ENCODE data around the gene ZNF580. TPM values are rescaled to one million over a fixed set of nuclear protein-coding genes. Genes with fewer than 3 reads are reported as not detected.

ZNF580 gene
- total and polyA plus RNA-seq, 9 of the 15 experiments (the other 6 are each of a cell fraction or from before 2014, with no cell fraction given), result 2.3 to 47.4 (median 6.0) TPM

DNA sequence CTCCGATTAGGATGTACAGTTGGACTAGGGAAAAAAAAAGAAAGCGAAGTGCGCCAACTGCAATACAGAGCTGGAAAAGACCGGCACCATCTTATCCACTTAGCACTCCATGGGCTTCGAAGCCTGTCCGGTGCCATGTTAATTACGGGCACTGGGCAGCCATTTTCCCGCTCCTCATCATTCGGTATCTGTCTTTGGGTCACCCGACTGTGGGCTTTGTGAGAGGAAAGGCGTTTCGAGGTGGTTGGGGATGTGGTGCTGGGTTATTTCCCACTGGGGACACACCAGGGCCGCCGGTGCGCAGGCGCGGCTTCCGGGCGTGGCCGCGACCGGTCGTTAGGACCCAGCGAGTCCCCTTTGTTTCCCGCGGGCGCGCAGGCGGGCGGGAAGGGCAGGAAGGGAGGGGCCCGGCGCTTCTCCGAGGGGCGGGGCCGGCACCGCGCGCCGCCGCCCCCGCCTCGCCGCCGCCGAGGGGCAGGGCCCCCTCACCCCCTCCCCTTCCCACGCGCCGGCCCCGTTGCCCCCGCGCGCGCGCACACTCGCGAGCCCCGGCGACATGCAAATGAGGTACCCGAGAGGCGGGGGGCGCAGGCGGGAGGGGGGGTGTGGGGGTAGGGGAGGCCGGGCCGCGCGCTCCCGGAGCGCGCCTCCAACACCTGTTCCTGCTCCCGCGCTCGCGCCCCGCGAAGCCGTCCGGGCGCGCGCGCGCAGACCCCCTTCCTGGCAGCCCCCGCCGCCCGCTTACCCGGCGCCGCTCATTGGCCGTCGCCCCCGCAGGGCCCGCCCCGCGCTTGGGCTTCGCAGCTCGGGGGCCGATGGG lies 40.8 kb upstream of the ZNF580 start, which contains the start of gene ZNF524 (continued):
- TF ChIP-seq MTF1 (CRISPR knock-in tag; IDR thresholded peaks at IDR 0.05; ENCODE audit: borderline replicate concordance) (0 out of 2 replicates have a peak, but pooled peaks have one; percentile 39), CBX1 (IDR thresholded peaks at IDR 0.05; ENCODE audit: low read depth) (peak; percentile 41; the same call in 1 of the 2 replicates), ZNF436 (CRISPR knock-in tag; IDR thresholded peaks at IDR 0.05) (no peak), FOXM1 (IDR thresholded peaks at IDR 0.05; ENCODE audit: low read depth) (peak; percentile 93), FOXM1 (CRISPR knock-in tag; IDR thresholded peaks at IDR 0.05; ENCODE audit: low read depth) (no peak), ATF1 (CRISPR knock-in tag; IDR thresholded peaks at IDR 0.05) (no peak), ATF1 (tag; IDR thresholded peaks at IDR 0.05) (0 out of 2 replicates have a peak, but pooled peaks have one; percentile 64), ZNF175 (CRISPR knock-in tag; IDR thresholded peaks at IDR 0.05; ENCODE audit: low read depth) (peak; percentile 95), CHD1 (IDR thresholded peaks at IDR 0.05; ENCODE audit: low read length) (peak; percentile 59), BDP1 (IDR thresholded peaks at IDR 0.05; ENCODE audit: insufficient read depth, insufficient read length) (no peak), ZNF12 (CRISPR knock-in tag; IDR thresholded peaks at IDR 0.05) (no peak)
- TF ChIP-seq, protein P1, sequence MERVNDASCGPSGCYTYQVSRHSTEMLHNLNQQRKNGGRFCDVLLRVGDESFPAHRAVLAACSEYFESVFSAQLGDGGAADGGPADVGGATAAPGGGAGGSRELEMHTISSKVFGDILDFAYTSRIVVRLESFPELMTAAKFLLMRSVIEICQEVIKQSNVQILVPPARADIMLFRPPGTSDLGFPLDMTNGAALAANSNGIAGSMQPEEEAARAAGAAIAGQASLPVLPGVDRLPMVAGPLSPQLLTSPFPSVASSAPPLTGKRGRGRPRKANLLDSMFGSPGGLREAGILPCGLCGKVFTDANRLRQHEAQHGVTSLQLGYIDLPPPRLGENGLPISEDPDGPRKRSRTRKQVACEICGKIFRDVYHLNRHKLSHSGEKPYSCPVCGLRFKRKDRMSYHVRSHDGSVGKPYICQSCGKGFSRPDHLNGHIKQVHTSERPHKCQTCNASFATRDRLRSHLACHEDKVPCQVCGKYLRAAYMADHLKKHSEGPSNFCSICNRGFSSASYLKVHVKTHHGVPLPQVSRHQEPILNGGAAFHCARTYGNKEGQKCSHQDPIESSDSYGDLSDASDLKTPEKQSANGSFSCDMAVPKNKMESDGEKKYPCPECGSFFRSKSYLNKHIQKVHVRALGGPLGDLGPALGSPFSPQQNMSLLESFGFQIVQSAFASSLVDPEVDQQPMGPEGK (CRISPR knock-in tag; IDR thresholded peaks at IDR 0.05; ENCODE audit: borderline replicate concordance), result no peak
- TF ChIP-seq, protein P2, sequence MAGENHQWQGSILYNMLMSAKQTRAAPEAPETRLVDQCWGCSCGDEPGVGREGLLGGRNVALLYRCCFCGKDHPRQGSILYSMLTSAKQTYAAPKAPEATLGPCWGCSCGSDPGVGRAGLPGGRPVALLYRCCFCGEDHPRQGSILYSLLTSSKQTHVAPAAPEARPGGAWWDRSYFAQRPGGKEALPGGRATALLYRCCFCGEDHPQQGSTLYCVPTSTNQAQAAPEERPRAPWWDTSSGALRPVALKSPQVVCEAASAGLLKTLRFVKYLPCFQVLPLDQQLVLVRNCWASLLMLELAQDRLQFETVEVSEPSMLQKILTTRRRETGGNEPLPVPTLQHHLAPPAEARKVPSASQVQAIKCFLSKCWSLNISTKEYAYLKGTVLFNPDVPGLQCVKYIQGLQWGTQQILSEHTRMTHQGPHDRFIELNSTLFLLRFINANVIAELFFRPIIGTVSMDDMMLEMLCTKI (IDR thresholded peaks at IDR 0.05; ENCODE audit: partially characterized antibody), result no peak
- TF ChIP-seq, protein P3, sequence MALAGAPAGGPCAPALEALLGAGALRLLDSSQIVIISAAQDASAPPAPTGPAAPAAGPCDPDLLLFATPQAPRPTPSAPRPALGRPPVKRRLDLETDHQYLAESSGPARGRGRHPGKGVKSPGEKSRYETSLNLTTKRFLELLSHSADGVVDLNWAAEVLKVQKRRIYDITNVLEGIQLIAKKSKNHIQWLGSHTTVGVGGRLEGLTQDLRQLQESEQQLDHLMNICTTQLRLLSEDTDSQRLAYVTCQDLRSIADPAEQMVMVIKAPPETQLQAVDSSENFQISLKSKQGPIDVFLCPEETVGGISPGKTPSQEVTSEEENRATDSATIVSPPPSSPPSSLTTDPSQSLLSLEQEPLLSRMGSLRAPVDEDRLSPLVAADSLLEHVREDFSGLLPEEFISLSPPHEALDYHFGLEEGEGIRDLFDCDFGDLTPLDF (CRISPR knock-in tag; IDR thresholded peaks at IDR 0.05), result peak; percentile 93
- TF ChIP-seq, protein P4, sequence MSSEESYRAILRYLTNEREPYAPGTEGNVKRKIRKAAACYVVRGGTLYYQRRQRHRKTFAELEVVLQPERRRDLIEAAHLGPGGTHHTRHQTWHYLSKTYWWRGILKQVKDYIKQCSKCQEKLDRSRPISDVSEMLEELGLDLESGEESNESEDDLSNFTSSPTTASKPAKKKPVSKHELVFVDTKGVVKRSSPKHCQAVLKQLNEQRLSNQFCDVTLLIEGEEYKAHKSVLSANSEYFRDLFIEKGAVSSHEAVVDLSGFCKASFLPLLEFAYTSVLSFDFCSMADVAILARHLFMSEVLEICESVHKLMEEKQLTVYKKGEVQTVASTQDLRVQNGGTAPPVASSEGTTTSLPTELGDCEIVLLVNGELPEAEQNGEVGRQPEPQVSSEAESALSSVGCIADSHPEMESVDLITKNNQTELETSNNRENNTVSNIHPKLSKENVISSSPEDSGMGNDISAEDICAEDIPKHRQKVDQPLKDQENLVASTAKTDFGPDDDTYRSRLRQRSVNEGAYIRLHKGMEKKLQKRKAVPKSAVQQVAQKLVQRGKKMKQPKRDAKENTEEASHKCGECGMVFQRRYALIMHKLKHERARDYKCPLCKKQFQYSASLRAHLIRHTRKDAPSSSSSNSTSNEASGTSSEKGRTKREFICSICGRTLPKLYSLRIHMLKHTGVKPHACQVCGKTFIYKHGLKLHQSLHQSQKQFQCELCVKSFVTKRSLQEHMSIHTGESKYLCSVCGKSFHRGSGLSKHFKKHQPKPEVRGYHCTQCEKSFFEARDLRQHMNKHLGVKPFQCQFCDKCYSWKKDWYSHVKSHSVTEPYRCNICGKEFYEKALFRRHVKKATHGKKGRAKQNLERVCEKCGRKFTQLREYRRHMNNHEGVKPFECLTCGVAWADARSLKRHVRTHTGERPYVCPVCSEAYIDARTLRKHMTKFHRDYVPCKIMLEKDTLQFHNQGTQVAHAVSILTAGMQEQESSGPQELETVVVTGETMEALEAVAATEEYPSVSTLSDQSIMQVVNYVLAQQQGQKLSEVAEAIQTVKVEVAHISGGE (CRISPR knock-in tag; IDR thresholded peaks at IDR 0.05), result peak in 1 of 3 experiments; percentile 86; a peak in 2 of 6 replicates
- TF ChIP-seq, protein P5, sequence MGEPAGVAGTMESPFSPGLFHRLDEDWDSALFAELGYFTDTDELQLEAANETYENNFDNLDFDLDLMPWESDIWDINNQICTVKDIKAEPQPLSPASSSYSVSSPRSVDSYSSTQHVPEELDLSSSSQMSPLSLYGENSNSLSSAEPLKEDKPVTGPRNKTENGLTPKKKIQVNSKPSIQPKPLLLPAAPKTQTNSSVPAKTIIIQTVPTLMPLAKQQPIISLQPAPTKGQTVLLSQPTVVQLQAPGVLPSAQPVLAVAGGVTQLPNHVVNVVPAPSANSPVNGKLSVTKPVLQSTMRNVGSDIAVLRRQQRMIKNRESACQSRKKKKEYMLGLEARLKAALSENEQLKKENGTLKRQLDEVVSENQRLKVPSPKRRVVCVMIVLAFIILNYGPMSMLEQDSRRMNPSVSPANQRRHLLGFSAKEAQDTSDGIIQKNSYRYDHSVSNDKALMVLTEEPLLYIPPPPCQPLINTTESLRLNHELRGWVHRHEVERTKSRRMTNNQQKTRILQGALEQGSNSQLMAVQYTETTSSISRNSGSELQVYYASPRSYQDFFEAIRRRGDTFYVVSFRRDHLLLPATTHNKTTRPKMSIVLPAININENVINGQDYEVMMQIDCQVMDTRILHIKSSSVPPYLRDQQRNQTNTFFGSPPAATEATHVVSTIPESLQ (CRISPR knock-in tag; IDR thresholded peaks at IDR 0.05), result 0 out of 2 replicates have a peak, but pooled peaks have one; percentile 78
